ENCODE results near the gene CBX8.

- no peak for TF ChIP-seq CEBPB (IDR thresholded peaks at IDR 0.05)
- TF ChIP-seq POLR2A (IDR thresholded peaks at IDR 0.05; ENCODE audit: low read length), result no peak
- TF ChIP-seq JUN (IDR thresholded peaks at IDR 0.05), result no peak; a peak in 1 of 5 replicates
- TF ChIP-seq RAD21 (conservative IDR thresholded peaks at IDR 0.05 in 1 of 2, IDR thresholded peaks at IDR 0.05 in 1 of 2), result no peak
- no peak for TF ChIP-seq USF2 (IDR thresholded peaks at IDR 0.05)
- TF ChIP-seq ZC3H11A (IDR thresholded peaks at IDR 0.05), result no peak
- TF ChIP-seq CTCF (IDR thresholded peaks at IDR 0.05), result no peak
- no peak for TF ChIP-seq HOXA7 (CRISPR knock-in tag; IDR thresholded peaks at IDR 0.05)
- TF ChIP-seq HOXB13 (CRISPR knock-in tag; IDR thresholded peaks at IDR 0.05; ENCODE audit: low read depth), result no peak
- no peak for TF ChIP-seq ZNF302 (CRISPR knock-in tag; IDR thresholded peaks at IDR 0.05)
- TF ChIP-seq REST (IDR thresholded peaks at IDR 0.05), result no peak
- TF ChIP-seq RNF2 (IDR thresholded peaks at IDR 0.05; ENCODE audit: borderline replicate concordance, low read depth), result no peak
- no peak for TF ChIP-seq HDAC2 (IDR thresholded peaks at IDR 0.05)
Observed at GRCh38 chr17:79835953-79836509, 39.2 kb upstream of the CBX8 start.
